Measurements from ENCODE around the gene TBC1D8B. TPM values are rescaled to one million over a fixed set of nuclear protein-coding genes. Genes with fewer than 3 reads are reported as not detected.
A peak's percentile ranks its signal among the peaks of the same experiment; 100 is the strongest.

The TBC1D8B gene
- total and polyA plus RNA-seq, 2 of the 13 experiments (the other 11 are each of a cell fraction or from before 2014, with no cell fraction given): 6.2 to 7.2 TPM

DNA sequence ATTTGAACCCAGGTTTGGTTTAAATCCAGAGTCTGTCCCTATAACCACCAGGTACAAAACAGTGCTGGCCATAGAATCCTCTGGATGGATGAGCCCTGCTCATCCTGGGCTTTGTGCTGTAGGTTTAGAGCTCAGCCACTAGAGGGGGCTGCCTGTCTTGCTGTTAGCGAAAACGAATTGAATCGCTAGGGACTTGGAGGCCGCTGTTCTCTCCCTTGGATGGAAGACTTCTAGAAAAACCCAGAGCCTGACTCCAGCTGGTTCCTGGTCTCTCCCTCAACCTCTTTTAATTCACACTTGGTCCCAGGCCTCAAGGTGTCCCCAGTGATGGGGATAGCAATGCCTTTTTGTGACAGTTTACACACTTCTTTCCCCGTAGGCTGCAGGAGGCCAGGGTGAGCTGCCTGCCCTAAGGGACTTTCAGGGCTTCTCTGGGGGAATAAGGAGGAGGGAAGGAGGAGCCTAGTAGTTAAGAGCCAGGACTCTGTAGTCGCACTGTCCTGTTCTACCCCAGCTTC lies 92.0 kb downstream of the TBC1D8B start (continued):
- TF ChIP-seq SNRNP70 (IDR thresholded peaks at IDR 0.05; ENCODE audit: low read depth, low read length) (no peak), MBD4 (IDR thresholded peaks at IDR 0.05; ENCODE audit: borderline replicate concordance, low read length) (no peak), SIN3B (IDR thresholded peaks at IDR 0.05; ENCODE audit: low read length) (no peak), PITX1 (CRISPR knock-in tag; IDR thresholded peaks at IDR 0.05) (no peak), TBX3 (IDR thresholded peaks at IDR 0.05; ENCODE audit: borderline replicate concordance) (no peak), NFRKB (IDR thresholded peaks at IDR 0.05) (no peak), CTCF (CRISPR knock-in tag; IDR thresholded peaks at IDR 0.05) (peak; percentile 85), ZNF333 (CRISPR knock-in tag; IDR thresholded peaks at IDR 0.05; ENCODE audit: borderline replicate concordance) (no peak), ZNF672 (CRISPR knock-in tag; IDR thresholded peaks at IDR 0.05) (no peak), GATA4 (IDR thresholded peaks at IDR 0.05; ENCODE audit: borderline replicate concordance, low read depth) (no peak), HNRNPH1 (optimal IDR thresholded peaks at IDR 0.05; ENCODE audit: low read depth, low read length) (no peak), MEF2D (CRISPR knock-in tag; IDR thresholded peaks at IDR 0.05) (no peak), ZKSCAN8 (CRISPR knock-in tag; IDR thresholded peaks at IDR 0.05; ENCODE audit: borderline replicate concordance) (no peak), RAD21 (CRISPR knock-in tag; IDR thresholded peaks at IDR 0.05) (peak; percentile 76), XBP1 (CRISPR knock-in tag; IDR thresholded peaks at IDR 0.05) (no peak), STAG1 (CRISPR knock-in tag; IDR thresholded peaks at IDR 0.05) (peak; percentile 86)
- TF ChIP-seq, protein P1, sequence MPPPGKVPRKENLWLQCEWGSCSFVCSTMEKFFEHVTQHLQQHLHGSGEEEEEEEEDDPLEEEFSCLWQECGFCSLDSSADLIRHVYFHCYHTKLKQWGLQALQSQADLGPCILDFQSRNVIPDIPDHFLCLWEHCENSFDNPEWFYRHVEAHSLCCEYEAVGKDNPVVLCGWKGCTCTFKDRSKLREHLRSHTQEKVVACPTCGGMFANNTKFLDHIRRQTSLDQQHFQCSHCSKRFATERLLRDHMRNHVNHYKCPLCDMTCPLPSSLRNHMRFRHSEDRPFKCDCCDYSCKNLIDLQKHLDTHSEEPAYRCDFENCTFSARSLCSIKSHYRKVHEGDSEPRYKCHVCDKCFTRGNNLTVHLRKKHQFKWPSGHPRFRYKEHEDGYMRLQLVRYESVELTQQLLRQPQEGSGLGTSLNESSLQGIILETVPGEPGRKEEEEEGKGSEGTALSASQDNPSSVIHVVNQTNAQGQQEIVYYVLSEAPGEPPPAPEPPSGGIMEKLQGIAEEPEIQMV (CRISPR knock-in tag; IDR thresholded peaks at IDR 0.05; ENCODE audit: low read depth): no peak

Measured in HepG2 (cell line).